Esophagus (tissue), 2 donors: ENCODE data around the gene FRMD4A. TPM values are rescaled to one million over a fixed set of nuclear protein-coding genes. Genes with fewer than 3 reads are reported as not detected.

Experiments
- H3K27ac ChIP-seq, 2 donors: one replicate each; pipeline ENCODE4 v1.5.1; 2013; ENCODE audit warnings: low read depth in 2 of 2, mild to moderate bottlenecking in 2 of 2, inconsistent platforms in 1 of 2, low read length in 1 of 2, moderate library complexity in 1 of 2
- H3K27me3 ChIP-seq, 2 donors: one replicate each; pipeline ENCODE4 v1.6.1; 2013; ENCODE audit warnings: low read length in 2 of 2, control low read depth in 1 of 2, mild to moderate bottlenecking in 1 of 2; ENCODE audit not compliant: insufficient read depth in 2 of 2, control insufficient read depth in 1 of 2
- H3K36me3 ChIP-seq, 2 donors: one replicate each; pipeline ENCODE4 v1.6.1; 2013; ENCODE audit warnings: low read length in 1 of 2; ENCODE audit not compliant: control insufficient read depth in 2 of 2, insufficient read depth in 2 of 2
- H3K4me1 ChIP-seq, 2 donors: one replicate each; pipeline ENCODE4 v1.6.1; 2013; ENCODE audit warnings: low read length in 1 of 2; ENCODE audit not compliant: control insufficient read depth in 2 of 2, insufficient read depth in 2 of 2
- H3K4me3 ChIP-seq, 2 donors: one replicate each; pipeline ENCODE4 v1.5.1; 2013; ENCODE audit warnings: low read length in 2 of 2, mild to moderate bottlenecking in 2 of 2, low read depth in 1 of 2, moderate library complexity in 1 of 2
- H3K9me3 ChIP-seq, 2 donors: one replicate each; pipeline ENCODE4 v1.6.1; 2013; ENCODE audit warnings: mild to moderate bottlenecking in 2 of 2, low read depth in 1 of 2, low read length in 1 of 2, moderate library complexity in 1 of 2; ENCODE audit not compliant: control insufficient read depth in 2 of 2, insufficient read depth in 1 of 2
- WGBS, 2 donors: extraction: QIAGEN DNeasy Blood & Tissue Kit; methylation state at CpG; one replicate each; pipeline ENCODE4 v1.1.7; 2013; 5-methylcytosine and 5-hydroxymethylcytosine counted together
- polyA plus RNA-seq, 2 donors: library from polyadenylated mRNA; stranded (reverse); fragments of 200-250 nt; gene quantifications; one replicate each; pipeline ENCODE4 v1.2.3, GENCODE V29; 2013
- donor health status: healthy with polysubstance abuse.
- donor health status: Bipolar disorder and iron deficiency.

FRMD4A gene
- polyA plus RNA-seq, 2 donors = 9.3 to 12.6 TPM

- H3K36me3 ChIP-seq = peaks cover 0 to 15% of the 10 kb centered on the region in 2 donors
- peaks cover 0 to 3% of the 10 kb centered on the region in 2 donors for H3K4me1 ChIP-seq
- no peaks in the 10 kb centered on the region for H3K9me3 ChIP-seq
- H3K27ac ChIP-seq = no peak overlapping the region
- 92 to 93% methylated on average over 21 of the region's 21 CpGs for WGBS, 2 donors
- no peak overlapping the region for H3K4me3 ChIP-seq
- H3K27me3 ChIP-seq = no peaks in the 10 kb centered on the region
Measured at GRCh38 chr10:13693783-13694700, 636.7 kb downstream of the FRMD4A start.

GRCh38 chr10:13690281-13690825 is 640.4 kb downstream of the FRMD4A start:
- 45 to 56% methylated on average over 10 of the region's 10 CpGs for WGBS, 2 donors
- Histone ChIP-seq H3K36me3 (peaks cover 0 to 11% of the 10 kb centered on the region in 2 donors), H3K4me3 (no peak overlapping the region), H3K4me1 (peaks cover 0 to 9% of the 10 kb centered on the region in 2 donors), H3K27me3 (no peaks in the 10 kb centered on the region), H3K9me3 (no peaks in the 10 kb centered on the region), H3K27ac (peak overlapping the region; percentile 60 to 62)

GRCh38 chr10:13686331-13686752 is 644.4 kb downstream of the FRMD4A start:
- H3K27ac ChIP-seq = peak overlapping the region; percentile 53 to 72
- H3K4me1 ChIP-seq = peaks cover 0 to 13% of the 10 kb centered on the region in 2 donors

GRCh38 chr10:13685885-13686284 is 644.8 kb downstream of the FRMD4A start:
- peaks cover 0 to 3% of the 10 kb centered on the region in 2 donors for H3K36me3 ChIP-seq
- no peak overlapping the region for H3K4me3 ChIP-seq
- peaks cover 0 to 13% of the 10 kb centered on the region in 2 donors for H3K4me1 ChIP-seq
- H3K27ac ChIP-seq = peak overlapping the region; percentile 53 to 72
- WGBS, 2 donors = 29 to 49% methylated on average over 5 of the region's 5 CpGs
- no peaks in the 10 kb centered on the region for H3K9me3 ChIP-seq
- no peaks in the 10 kb centered on the region for H3K27me3 ChIP-seq

More at GRCh38 chr10:13686331-13686752, 644.4 kb downstream of the FRMD4A start:
- Histone ChIP-seq H3K27me3 (no peaks in the 10 kb centered on the region), H3K9me3 (no peaks in the 10 kb centered on the region), H3K4me3 (no peak overlapping the region), H3K36me3 (peaks cover 0 to 3% of the 10 kb centered on the region in 2 donors)
- WGBS, 2 donors = 49 to 73% methylated on average over 5 of the region's 5 CpGs

GRCh38 chr10:13684806-13685482 is 645.8 kb downstream of the FRMD4A start:
- Histone ChIP-seq H3K4me1 (peaks cover under 1 to 10% of the 10 kb centered on the region in 2 donors), H3K36me3 (peaks cover 0 to 3% of the 10 kb centered on the region in 2 donors)
- 42 to 52% methylated on average over 6 of the region's 6 CpGs for WGBS, 2 donors

GRCh38 chr10:13684252-13684791 is 646.4 kb downstream of the FRMD4A start:
- H3K27me3 ChIP-seq = no peaks in the 10 kb centered on the region
- 59 to 68% methylated on average over 17 of the region's 17 CpGs for WGBS, 2 donors
- peaks cover 4 to 12% of the 10 kb centered on the region in 2 donors for H3K4me1 ChIP-seq
- no peak overlapping the region for H3K4me3 ChIP-seq
- H3K9me3 ChIP-seq = no peaks in the 10 kb centered on the region
- peaks cover 3% of the 10 kb centered on the region in 2 donors for H3K36me3 ChIP-seq
- H3K27ac ChIP-seq = peak overlapping the region; percentile 24 to 72

More at GRCh38 chr10:13684806-13685482, 645.8 kb downstream of the FRMD4A start:
- Histone ChIP-seq H3K9me3 (no peaks in the 10 kb centered on the region), H3K4me3 (no peak overlapping the region), H3K27ac (no peak overlapping the region), H3K27me3 (no peaks in the 10 kb centered on the region)

- peaks cover 3% of the 10 kb centered on the region in 2 donors for H3K36me3 ChIP-seq
- H3K4me3 ChIP-seq = no peak overlapping the region
- H3K9me3 ChIP-seq = no peaks in the 10 kb centered on the region
- H3K4me1 ChIP-seq = peaks cover 4 to 12% of the 10 kb centered on the region in 2 donors
- H3K27ac ChIP-seq = no peak overlapping the region
- WGBS, 2 donors = 94% methylated on average over 13 of the region's 13 CpGs
- H3K27me3 ChIP-seq = no peaks in the 10 kb centered on the region
Measured at GRCh38 chr10:13683017-13683416, 647.7 kb downstream of the FRMD4A start.

GRCh38 chr10:13681960-13682359 is 648.8 kb downstream of the FRMD4A start:
- 82 to 87% methylated on average over 7 of the region's 7 CpGs for WGBS, 2 donors
- peak overlapping the region in 1 of 2 donors; percentile 30 for H3K27ac ChIP-seq

GRCh38 chr10:13681528-13681927 is 649.2 kb downstream of the FRMD4A start:
- Histone ChIP-seq H3K9me3 (no peaks in the 10 kb centered on the region), H3K4me3 (no peak overlapping the region), H3K4me1 (peaks cover 4 to 9% of the 10 kb centered on the region in 2 donors), H3K36me3 (peaks cover 0 to 3% of the 10 kb centered on the region in 2 donors), H3K27ac (peak overlapping the region in 1 of 2 donors; percentile 35), H3K27me3 (no peaks in the 10 kb centered on the region)
- 61 to 64% methylated on average over 4 of the region's 4 CpGs for WGBS, 2 donors

More at GRCh38 chr10:13681960-13682359, 648.8 kb downstream of the FRMD4A start:
- no peaks in the 10 kb centered on the region for H3K27me3 ChIP-seq
- no peaks in the 10 kb centered on the region for H3K9me3 ChIP-seq
- H3K4me3 ChIP-seq = no peak overlapping the region
- H3K4me1 ChIP-seq = peaks cover 4 to 9% of the 10 kb centered on the region in 2 donors
- peaks cover 0 to 3% of the 10 kb centered on the region in 2 donors for H3K36me3 ChIP-seq
